GM23248 (cell line): ENCODE results near the gene GALNT7. TPM values are rescaled to one million over a fixed set of nuclear protein-coding genes. Genes with fewer than 3 reads are reported as not detected.

Source experiments
- DNase-seq: peaks from one replicate; pipeline ENCODE4 v3.0.0-alpha.2; 2015
- H2AFZ ChIP-seq: fragments of 200-600 bp; sonication (generic); 2 replicates; pipeline ENCODE4 v1.6.1; 2016; ENCODE audit warnings: antibody characterized with exemption
- H3F3A ChIP-seq: fragments of 200-600 bp; sonication (generic); 2 replicates; pipeline ENCODE4 v1.6.1; 2016; ENCODE audit warnings: mild to moderate bottlenecking, antibody characterized with exemption, mixed run types; ENCODE audit not compliant: insufficient read depth
- H3K27ac ChIP-seq: fragments of 200-600 bp; sonication (generic); 2 replicates; pipeline ENCODE4 v1.5.1; 2016; ENCODE audit warnings: mild to moderate bottlenecking
- H3K27me3 ChIP-seq: fragments of 200-600 bp; sonication (generic); replicated peaks from 2 replicates; pipeline ENCODE4 v1.6.1; 2016; ENCODE audit warnings: mild to moderate bottlenecking; ENCODE audit not compliant: insufficient read depth
- H3K36me3 ChIP-seq: fragments of 200-600 bp; sonication (generic); 2 replicates; pipeline ENCODE4 v1.6.1; 2016; ENCODE audit warnings: low read depth, mild to moderate bottlenecking
- H3K4me1 ChIP-seq: fragments of 200-600 bp; sonication (generic); 2 replicates; pipeline ENCODE4 v1.6.1; 2016; ENCODE audit warnings: mild to moderate bottlenecking; ENCODE audit not compliant: insufficient read depth
- H3K4me2 ChIP-seq: fragments of 200-600 bp; sonication (generic); one replicate; pipeline ENCODE4 v1.6.1; 2016; ENCODE audit warnings: mild to moderate bottlenecking; ENCODE audit not compliant: unreplicated experiment
- H3K4me3 ChIP-seq: fragments of 200-600 bp; sonication (generic); 2 replicates; pipeline ENCODE4 v1.5.1; 2016; ENCODE audit warnings: mild to moderate bottlenecking
- H3K79me2 ChIP-seq: fragments of 200-600 bp; sonication (generic); 2 replicates; pipeline ENCODE4 v1.6.1; 2016; ENCODE audit warnings: mild to moderate bottlenecking; ENCODE audit not compliant: insufficient read depth
- H3K9ac ChIP-seq: fragments of 200-600 bp; sonication (generic); 2 replicates; pipeline ENCODE4 v1.6.1; 2016; ENCODE audit warnings: mild to moderate bottlenecking
- H3K9me2 ChIP-seq: fragments of 200-600 bp; sonication (generic); 2 replicates; pipeline ENCODE4 v1.6.1; 2016; ENCODE audit warnings: mixed run types, mild to moderate bottlenecking, moderate library complexity; ENCODE audit not compliant: insufficient read depth
- H3K9me3 ChIP-seq: fragments of 200-600 bp; sonication (generic); one replicate; pipeline ENCODE4 v1.6.1; 2017; ENCODE audit warnings: low read depth
- H4K20me1 ChIP-seq: fragments of 200-600 bp; sonication (generic); 2 replicates; pipeline ENCODE4 v1.6.0; 2016; ENCODE audit not compliant: insufficient read depth
- EZH2 ChIP-seq: fragments of 200-600 bp; sonication (generic); IDR thresholded peaks from 2 replicates; pipeline ENCODE4 v1.6.1; 2018; ENCODE audit warnings: antibody characterized with exemption, mild to moderate bottlenecking; ENCODE audit not compliant: insufficient read depth, poor library complexity, severe bottlenecking
- EZH2phosphoT487 ChIP-seq: fragments of 200-600 bp; sonication (generic); IDR thresholded peaks from 2 replicates; pipeline ENCODE4 v1.6.1; 2018; ENCODE audit warnings: antibody characterized with exemption, moderate library complexity, mild to moderate bottlenecking, low read depth; ENCODE audit not compliant: insufficient read depth
- WGBS, 2 experiments: methylation state at CpG; one replicate each; pipeline ENCODE4 v1.1.6; 2015 to 2017; ENCODE audit warnings: low lambda C conversion rate in 2 of 2, low coverage in 1 of 2; ENCODE audit errors: missing lambda C conversion rate in 2 of 2; 5-methylcytosine and 5-hydroxymethylcytosine counted together
- in situ Hi-C: fragments of 300-500 bp; cut with MboI; formaldehyde crosslinking; loops from 2 replicates; pipeline ENCODE4 v1.15.0; 2020
- polyA plus RNA-seq: library from polyadenylated mRNA; unstranded; fragments of >200 nt; fragmentation: Nextera tagmentation; extraction: Ambion mirVana; gene quantifications from 2 replicates; pipeline ENCODE4 v1.2.1, GENCODE V29; 2016
- total RNA-seq: library from RNA; depleted of rRNA; stranded (reverse); fragments of >200 nt; shearing (Covaris generic); gene quantifications from 2 replicates; pipeline ENCODE4 v1.2.3, GENCODE V29; 2014

Gene GALNT7
- total and polyA plus RNA-seq, 2 experiments from 2014 or later, result 5.8 to 13.1 TPM

DNA sequence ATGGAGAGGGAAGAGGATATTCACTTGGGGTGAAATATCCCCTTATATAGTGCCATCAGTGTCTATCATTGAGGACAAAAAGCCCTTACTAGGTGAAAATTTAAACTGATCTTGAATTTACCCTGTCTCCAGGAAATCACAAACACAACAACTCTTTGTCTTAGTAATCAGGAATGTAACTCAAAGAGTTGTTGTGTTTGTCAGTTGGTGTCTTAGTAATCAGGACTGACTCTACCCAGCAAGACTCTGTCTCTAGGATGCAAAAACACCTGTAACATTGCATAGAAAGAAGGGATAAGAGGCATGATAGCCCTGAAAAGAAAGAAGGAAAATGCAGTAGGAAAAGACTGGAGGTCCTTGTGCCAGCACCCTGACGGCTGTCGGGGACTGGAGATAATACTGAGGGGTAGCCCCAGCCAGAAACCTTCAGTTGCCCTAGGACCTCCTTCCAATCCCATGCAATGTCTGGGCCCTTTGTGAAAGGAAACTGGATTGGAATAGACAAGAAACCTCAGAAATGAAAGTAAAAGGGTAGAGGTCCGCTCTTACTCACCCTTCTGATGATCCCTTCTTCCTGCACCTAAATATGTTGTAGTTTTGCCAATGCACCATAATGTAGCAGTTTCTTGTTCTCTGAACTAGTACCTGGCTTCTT is 120.2 kb downstream of the GALNT7 start:
- no peaks in the 10 kb centered on the region for H3K4me1 ChIP-seq
- no peaks in the 10 kb centered on the region for H3K36me3 ChIP-seq
- no peak overlapping the region for H3K9ac ChIP-seq
- in situ Hi-C loops, result no loop called here
- no peaks in the 10 kb centered on the region for H3K27me3 ChIP-seq
- H2AFZ ChIP-seq, result no peak overlapping the region
- no peaks in the 10 kb centered on the region for H3K9me2 ChIP-seq
- no peaks in the 10 kb centered on the region for H3F3A ChIP-seq
- TF ChIP-seq EZH2phosphoT487 (no peak), EZH2 (no peak)
- H3K4me3 ChIP-seq, result no peak overlapping the region
- H4K20me1 ChIP-seq, result no peaks in the 10 kb centered on the region
- no peaks in the 10 kb centered on the region for H3K9me3 ChIP-seq
- H3K4me2 ChIP-seq, result no peak overlapping the region
- WGBS, 2 experiments, result 94 to 99% methylated on average over 3 of the region's 3 CpGs
- peak; percentile 1 for DNase-seq
- no peak overlapping the region for H3K27ac ChIP-seq
- H3K79me2 ChIP-seq, result no peaks in the 10 kb centered on the region

DNA sequence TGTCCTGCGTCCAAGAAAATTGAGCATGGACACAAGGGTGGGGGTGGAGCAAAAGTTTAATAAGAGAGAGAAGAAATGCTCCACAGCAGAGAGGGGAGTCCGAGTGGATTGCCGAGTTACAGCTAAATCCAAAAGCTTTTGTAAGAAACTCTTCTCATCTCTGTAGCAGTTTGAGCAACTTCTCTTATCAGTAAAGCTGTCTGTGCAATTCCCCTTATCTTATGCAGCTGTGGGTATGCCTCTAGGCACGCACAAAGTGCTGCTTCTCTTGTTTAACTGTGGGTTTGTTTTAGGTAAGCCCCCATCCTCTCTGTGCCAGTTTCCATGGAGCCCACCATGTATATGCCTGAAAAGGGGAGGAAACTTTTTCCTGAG is 120.7 kb downstream of the GALNT7 start:
- Histone ChIP-seq H3K4me3 (no peak overlapping the region), H3K4me2 (no peak overlapping the region)
- TF ChIP-seq EZH2phosphoT487 (no peak), EZH2 (no peak)

DNA sequence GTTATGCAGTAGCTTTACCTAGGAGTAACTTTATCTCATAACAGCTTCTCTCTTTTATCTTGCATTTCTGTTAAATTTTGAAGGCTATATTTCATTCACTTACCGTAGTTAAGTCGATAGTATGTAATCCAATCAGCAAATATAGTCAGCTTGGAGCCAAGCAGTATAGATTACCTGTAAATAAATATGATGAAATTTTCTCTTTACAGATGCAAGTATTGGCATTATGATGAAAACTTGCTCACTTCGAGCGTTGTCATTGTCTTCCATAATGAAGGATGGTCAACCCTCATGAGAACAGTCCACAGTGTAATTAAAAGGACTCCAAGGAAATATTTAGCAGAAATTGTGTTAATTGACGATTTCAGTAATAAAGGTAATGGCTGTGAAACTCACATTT is 123.3 kb downstream of the GALNT7 start:
- whole genome bisulfite sequencing, 2 experiments, result 92 to 95% methylated on average over 5 of the region's 5 CpGs
- no peak overlapping the region for H3K27ac ChIP-seq
- no peaks in the 10 kb centered on the region for H3K27me3 ChIP-seq
- no peak for TF ChIP-seq EZH2
- TF ChIP-seq EZH2phosphoT487, result no peak
- no peak overlapping the region for H3K9ac ChIP-seq
- in situ Hi-C loops, result no loop called here
- H3K4me2 ChIP-seq, result no peak overlapping the region
- no peaks in the 10 kb centered on the region for H3K79me2 ChIP-seq
- no peak overlapping the region for H2AFZ ChIP-seq
- H3K36me3 ChIP-seq, result no peaks in the 10 kb centered on the region
- no peaks in the 10 kb centered on the region for H3K9me3 ChIP-seq
- no peaks in the 10 kb centered on the region for H3K9me2 ChIP-seq
- H3K4me1 ChIP-seq, result no peaks in the 10 kb centered on the region
- H3K4me3 ChIP-seq, result no peak overlapping the region
- DNase-seq, result no peak
- no peaks in the 10 kb centered on the region for H4K20me1 ChIP-seq
- H3F3A ChIP-seq, result no peaks in the 10 kb centered on the region

More for the DNA sequence above, 120.7 kb downstream of the GALNT7 start:
- 64 to 68% methylated on average over 4 of the region's 4 CpGs for WGBS, 2 experiments
- Histone ChIP-seq H3K27me3 (no peaks in the 10 kb centered on the region), H3K79me2 (no peaks in the 10 kb centered on the region), H4K20me1 (no peaks in the 10 kb centered on the region), H3F3A (no peaks in the 10 kb centered on the region), H3K36me3 (no peaks in the 10 kb centered on the region), H3K27ac (no peak overlapping the region), H3K9me2 (no peaks in the 10 kb centered on the region), H3K9me3 (no peaks in the 10 kb centered on the region), H2AFZ (no peak overlapping the region), H3K9ac (no peak overlapping the region), H3K4me1 (no peaks in the 10 kb centered on the region)
- in situ Hi-C loops, result no loop called here
- DNase-seq, result no peak

DNA sequence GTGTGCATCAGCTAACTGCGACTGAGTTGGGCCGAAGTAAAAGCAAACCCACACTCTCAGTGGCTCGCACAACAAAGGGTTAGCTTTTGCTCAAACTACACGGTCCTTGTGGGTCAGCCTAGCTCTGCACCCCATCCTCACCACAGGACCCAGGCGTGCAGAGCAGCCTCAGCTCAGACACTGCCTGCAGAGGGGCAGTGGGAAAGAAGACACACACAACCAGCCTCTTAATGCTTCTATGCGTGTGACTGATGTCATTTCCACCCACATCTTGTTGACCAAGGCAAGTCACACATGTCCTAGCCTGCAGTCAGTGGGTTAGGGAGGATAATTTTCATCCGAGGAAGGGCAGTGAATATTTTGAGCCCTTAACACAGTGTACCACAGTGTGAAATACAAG is 125.1 kb downstream of the GALNT7 start:
- Histone ChIP-seq H3K27ac (no peak overlapping the region), H3F3A (no peaks in the 10 kb centered on the region), H3K4me3 (no peak overlapping the region), H3K4me2 (no peak overlapping the region), H4K20me1 (no peaks in the 10 kb centered on the region), H3K36me3 (no peaks in the 10 kb centered on the region), H3K4me1 (no peaks in the 10 kb centered on the region), H3K9me2 (no peaks in the 10 kb centered on the region), H3K9ac (no peak overlapping the region), H3K27me3 (no peaks in the 10 kb centered on the region), H2AFZ (no peak overlapping the region), H3K79me2 (no peaks in the 10 kb centered on the region), H3K9me3 (no peaks in the 10 kb centered on the region)
- no peak for DNase-seq
- 84 to 86% methylated on average over 7 of the region's 7 CpGs for WGBS, 2 experiments
- in situ Hi-C loops, result no loop called here
- TF ChIP-seq EZH2 (no peak), EZH2phosphoT487 (no peak)
